Hematopoietic multipotent progenitor cell treated with erythropoietin and hydrocortisone succinate and interleukin-3 and kit ligand, for 8 days (in vitro differentiated cells): ENCODE measurements around the gene LRCOL1.

Experiments used
- DNase-seq: peaks from one replicate; pipeline ENCODE4 v3.0.0-alpha.2; 2015

Gene LRCOL1

DNA sequence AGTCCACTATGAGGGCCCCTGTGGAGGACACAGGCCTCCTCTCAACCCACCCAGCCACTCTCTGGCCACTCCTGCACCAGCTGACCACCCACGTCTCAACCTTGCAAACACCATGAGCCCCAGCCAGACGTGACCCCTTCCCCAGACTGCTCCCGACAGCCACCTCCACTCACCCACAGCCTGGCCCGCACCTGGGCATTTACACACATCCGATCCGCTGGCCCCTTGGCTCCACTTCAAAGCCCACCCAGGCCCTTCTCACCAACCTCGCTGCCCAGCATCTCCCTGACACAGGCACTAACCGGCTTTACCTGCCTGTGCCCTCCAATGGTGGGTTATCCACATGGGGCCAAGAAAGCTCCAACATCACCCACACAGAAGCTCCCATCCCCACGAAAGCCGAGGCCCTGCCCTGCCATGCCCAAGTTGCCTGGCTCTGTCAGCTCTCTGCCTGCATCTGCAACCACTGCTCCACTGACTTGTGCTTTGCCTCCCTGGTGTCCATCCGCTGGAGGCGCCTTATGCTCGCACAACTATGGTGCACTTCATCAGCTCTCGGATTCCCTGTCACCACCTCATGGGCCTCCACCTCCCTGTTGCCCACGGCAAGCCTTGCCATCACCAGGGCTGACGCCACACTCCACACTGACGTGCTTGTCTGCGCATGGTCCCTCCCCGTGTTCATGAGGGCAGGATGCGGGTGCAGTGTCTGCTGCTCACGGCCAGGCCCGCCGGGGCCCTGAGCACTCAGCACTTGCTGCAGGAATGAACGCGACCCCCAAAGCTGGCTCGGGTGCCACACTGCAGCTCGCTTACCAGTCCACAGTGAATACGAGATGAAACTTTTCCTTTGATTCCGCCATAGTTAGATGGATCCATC lies 24.9 kb upstream of the LRCOL1 start:
- no peak for DNase-seq

DNA sequence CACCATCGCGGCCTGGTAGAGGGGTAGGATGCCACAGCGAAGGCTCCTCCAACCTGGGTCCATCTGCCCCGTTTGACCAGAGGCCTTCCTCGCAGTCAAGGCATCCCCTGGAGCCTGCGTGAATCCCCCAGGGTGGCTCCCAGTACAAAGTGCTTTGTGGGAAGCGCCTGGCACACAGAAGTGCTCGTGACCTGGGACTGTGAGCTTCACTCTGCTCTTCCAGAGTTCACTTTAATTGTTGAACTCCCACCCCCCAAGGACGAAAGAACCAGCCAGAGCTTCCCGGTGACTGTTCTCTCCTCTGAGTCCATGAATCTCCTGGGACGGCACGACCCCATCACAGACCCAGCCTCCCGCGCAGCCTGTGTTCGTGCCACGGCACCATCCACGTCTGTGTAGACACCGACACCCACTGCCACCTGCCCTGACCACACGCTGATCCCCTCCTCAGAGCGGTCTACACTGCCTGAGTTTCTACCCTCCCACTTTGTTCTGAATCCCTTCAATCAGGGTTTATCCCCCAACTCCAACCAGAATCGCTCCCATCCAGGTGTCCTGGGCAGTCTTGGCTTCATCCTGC lies 24.1 kb upstream of the LRCOL1 start:
- DNase-seq = no peak

DNA sequence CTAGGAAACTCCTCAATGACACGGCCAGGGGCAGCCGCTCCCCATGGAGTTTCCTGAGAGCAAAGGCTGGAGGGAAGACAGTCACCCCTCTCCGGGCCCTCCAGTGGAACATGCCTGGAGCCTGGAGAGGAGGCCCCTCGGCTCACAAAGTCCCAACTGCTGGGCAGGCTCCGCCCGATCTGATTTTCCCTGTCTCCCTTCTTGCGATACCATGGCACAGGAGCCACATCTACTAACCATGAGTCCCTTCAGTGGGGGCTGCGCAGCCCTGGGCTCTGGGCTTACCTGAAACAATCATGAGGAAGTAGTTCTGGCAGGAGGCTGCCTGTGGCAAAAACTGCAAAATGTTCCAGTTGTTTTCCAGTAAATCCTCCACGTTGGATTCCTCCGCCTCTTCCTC lies 23.5 kb upstream of the LRCOL1 start:
- DNase-seq = no peak

DNA sequence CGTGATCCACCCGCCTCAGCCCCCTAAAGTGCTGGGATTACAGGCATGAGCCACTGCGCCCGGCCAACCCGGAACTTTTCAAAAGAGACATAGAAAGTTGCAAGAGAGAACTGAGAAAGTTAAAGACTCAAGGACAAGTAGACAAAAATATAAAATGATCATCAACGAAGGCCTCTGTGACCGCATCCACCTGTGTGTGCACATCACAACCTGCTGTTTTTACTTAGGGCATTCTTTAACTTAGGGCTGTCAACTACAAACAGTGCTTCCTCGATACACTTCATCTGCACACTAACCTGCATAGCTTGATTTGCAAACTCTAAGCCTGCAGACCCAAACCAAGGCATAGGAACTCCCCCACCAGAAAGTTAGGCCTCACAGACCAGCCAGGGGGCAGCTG lies 23.0 kb upstream of the LRCOL1 start:
- no peak for DNase-seq

DNA sequence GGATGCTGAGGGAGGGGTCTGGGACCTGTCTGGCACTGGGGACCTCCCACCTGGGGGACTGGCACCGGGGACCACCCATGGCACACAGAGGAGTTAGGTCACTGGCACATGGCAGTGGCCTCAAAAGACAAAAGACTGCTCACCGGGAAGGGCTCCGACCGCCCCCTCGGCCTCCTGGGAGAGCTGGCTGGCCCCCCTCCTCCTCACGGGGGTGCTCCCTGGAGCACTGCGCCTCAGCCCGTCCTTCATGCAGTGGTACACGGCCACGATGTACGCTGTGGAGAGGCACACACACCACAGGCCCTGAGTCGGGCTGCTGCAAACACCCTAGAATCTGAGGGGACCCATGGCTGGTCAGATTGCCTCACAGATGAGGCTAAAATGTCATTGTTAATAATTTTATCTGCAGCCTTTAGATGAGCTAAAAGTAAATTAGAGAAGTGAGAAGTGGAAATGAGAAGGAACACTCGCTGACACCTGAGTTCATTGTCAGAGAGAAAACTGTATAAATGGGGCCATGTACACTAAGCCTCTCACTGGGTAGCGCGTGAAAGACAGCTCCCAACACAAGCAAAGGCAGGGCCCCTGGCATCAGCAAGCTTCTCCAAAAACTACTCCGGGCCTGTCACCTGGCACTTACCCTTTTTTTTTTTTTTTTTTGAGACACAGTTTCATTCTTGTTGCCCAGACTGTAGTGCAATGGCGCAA lies 22.3 kb upstream of the LRCOL1 start:
- DNase-seq = no peak

DNA sequence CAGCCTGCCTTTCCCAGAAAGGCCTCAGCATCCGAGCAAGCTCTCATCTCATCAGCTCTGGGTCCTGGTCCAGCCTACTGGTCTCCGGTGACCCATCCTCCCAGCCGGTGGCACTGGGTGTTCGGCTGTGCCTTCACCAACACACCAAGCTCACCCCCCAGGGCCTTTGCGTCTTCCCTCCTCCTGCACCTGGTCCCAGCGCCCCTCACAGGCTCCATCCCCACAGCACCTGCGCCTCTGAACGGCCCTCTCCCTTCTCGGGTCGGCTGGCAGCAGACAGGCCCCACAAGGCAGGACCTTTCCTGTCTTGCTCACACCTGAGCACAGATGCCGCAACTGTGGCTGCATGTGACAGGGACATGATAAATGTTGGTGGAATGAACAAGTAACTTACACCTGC lies 21.3 kb upstream of the LRCOL1 start:
- no peak for DNase-seq

DNA sequence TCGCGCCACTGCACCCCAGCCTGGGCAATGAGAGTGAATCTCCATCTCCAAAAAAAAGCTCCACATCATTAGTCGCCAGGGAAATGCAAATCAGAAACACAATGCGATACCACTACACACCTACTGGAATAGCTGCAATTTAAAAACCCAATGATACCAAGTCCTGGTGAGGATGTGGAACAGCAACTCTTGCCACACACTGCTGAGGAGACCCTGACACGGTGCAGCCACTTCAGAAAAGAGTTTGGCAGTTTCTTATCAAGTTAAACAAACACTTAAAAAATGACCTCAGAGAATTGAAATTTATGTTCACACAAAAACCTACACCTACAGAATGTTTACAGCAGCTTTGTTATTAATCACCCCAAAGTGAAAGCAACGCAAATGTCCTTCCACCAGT lies 20.3 kb upstream of the LRCOL1 start:
- no peak for DNase-seq

DNA sequence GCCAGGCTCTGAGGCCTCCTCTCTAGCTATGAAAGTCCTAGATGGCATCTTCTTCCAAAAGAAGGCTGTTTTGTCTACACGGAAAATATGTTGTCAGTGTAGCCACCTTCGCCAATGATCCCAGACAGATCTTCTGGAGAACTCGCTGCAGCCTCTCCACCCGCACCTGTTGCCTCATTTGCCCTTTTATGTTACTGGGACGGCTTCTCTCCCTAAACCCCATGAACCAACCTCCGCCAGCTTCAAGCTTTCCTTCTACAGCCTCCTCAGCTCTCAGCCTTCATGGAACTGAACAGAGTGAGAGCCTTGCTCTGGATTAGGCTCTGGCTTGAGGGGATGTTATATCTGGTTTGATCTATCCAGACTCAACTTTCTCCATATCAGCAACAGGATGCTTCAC lies 18.9 kb upstream of the LRCOL1 start:
- DNase-seq = no peak

DNA sequence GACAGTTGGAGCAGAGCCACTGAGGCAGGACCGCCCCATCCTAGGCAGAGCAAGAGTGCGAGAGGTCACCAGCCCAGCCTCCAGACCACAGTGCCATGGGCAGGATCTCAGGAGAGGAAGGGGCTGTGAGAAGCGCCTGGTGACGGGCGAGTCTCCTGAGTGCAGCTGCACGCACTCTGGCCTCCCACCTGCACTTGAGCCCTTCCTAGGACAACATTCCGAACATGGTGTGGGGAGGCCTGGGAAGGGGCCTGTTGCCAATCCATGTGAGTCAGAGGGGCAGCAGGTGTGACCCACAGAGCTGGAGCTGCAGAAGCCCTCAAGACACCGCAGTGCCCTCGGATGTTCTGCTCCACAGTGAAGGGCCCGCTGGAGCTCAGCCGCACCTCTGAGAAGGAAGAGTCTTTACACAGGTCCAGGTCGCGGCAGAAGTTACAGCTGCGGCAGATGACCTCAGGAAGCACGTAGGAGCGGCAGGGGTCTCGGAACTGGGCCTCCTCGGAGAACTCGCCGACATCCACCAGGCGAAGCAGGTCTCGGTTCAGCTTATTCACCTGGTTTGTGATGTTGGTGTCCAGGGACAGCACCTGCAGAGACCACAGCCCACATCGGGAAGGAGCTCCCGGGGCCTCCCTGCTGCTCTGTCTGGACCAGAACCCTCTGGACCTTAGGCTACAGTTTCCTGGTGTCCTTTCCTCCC lies 15.5 kb upstream of the LRCOL1 start:
- DNase-seq = no peak

DNA sequence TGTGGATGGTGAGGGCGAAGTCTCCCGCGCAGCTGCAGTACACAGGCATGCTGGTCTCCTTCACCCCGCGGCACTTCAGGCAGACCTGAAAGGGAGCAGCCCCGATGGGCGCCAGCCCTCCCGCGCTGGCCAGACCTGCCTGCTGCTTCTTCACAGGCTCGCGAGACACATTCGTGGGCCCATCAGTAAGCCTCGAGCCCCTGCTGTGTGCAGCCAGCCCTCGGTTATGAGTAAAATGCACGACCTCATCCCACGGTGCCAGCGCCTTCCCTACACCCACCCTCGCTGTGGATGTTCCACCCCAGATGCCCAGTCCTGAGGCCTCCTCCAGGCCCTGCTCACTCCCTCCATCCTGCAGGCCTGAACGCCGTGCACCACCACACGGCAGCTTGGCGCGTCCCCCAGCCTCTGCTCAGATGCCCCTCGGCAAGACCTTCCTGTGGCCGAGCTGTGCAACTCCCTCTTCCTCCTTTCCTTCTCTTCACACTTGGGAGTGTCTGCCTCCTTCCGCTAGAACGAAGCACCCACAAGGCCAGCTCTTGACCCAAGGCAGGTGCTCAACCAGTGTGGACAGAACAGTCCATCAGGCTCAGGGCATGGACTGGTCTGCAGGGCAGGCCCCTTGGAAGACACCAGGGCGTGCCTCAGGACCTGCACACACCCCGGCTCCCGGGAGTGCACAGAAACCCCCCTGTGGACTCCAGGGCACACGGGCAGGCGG lies 14.7 kb upstream of the LRCOL1 start:
- DNase-seq = no peak

DNA sequence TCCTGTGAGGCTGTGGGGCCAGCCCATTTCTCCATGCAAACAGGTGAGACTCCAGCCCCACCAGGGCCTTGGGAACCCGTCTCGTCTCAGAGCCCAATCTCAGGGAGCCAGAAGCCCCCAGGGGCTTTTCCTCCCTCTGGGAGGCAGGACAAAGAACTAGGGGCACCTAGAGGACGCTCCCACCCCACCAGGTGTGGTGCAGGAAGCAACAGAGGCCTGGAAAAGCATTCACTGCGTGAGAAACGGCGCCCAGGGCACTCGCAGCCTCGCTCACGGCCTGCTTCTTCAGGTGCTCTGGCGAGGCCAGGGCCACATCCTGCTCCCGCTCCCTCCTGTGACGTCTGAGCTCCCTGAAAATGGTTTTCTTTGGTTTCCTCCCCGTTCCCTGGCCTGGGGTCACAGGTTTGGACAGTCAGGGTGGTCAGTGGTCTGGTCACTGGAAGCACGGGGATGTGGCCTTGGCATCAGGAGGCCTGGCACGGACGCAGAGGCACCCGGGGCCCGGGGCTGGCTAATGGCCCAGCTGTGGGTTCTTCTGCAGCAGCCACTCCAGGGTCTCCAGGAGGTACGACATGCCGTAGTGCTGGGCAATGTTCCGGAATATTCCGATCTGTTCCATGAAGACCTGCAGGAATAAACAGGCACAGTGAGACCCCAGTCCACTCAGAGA lies 13.9 kb upstream of the LRCOL1 start:
- DNase-seq = no peak

DNA sequence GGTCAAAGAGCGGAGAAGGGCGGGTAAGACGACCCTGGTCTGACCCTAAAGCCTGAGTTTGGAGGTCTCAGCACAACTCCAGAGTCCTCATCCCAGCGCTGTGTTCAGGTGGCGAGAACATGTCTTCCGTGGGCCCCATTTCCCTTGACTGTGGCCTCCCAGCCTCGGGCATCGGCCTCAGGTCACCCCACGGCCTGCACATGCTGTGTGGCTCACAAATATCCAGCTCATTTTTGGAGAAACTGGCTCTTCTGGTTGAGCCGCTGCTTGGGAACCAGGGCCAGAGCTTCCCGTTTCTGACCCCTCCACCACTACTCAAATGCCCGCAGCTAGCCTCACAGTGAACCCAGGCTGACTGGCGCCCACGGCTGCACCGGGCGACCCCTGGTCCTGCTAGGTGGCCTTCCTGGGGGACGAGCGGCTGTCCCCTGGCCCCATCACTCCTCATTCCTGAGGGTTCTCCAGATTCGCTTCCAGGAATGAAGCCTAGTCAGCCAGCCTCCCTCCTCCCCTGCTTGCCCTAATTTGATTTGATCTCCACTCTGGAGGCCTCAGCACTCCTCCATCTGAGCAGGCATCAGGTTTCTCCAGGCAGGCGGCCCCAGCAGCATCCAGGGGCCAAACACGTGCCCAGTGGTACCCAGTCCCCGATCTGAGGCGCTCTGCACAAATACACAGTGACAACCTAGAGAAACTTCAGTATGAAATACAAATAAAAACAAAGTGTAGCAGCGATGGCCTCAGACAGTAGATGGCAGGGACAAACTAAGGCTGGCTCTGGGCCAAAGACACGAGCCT lies 12.9 kb upstream of the LRCOL1 start:
- DNase-seq = no peak

DNA sequence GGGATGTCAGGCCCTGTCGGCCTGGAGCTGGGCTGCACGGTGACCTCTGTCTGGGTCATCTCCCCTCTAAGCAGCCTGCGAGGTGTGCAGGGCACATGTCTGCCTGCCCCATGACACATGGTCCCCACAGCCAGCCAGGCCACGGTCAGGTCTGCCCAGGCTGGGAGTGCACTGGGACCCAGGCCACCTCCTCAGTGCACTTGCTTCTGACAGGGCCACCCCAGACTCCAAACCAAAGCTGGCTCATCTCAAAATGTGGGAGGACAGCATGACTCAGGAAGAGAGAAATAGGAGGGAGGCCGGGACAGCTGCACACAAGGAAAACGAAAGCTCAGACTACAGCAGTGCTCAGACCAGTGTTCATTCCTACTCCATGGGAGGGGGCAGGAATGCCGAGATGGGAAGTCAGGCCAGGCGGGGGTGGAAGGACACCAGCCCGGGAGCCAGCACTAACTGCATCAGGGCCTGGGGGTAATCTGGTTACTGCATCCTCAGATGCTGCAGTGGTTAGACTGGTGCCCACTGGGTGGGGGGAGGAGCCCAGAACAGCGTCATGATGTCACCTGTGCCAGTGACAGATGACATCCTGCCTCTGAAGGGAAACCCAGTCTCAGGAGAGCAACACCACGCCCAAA lies 12.2 kb upstream of the LRCOL1 start:
- no peak for DNase-seq

DNA sequence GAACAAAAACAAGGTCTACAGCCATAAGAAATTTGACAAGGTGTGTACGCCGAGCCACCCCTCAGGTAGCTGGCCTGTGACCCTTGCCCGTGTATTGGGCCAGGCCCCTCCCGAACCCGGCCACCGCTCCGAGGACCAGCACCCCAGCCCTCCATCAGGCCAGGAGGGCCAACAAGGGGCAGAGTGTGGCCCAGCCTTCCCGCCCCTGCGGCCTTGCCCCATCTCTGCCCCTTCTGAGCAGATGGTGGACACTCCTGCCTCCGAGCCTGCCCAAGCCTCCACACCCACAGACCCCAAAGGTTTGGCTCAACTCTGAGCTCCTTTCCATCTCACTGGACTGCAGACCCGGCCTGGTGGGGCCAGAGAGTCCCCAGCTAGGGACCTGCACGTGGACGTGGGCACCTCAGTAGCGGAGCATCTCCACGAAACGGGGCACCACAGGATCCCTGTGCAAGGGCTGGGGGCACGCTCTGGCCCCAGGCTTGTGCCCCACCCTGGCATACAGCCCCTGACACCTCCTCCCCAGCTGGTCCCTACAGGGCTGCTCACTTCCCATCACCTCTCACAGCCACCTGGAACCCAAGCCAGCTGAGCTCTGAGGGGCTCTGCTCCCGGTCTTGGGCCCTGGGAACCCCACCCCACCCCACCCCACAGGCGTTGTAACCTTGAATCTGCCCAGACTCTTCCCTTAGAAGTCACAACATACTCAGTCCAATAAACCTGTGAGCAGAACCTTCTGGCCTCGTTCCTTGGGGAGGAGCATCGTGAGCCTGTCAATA lies 11.5 kb upstream of the LRCOL1 start:
- DNase-seq = no peak

DNA sequence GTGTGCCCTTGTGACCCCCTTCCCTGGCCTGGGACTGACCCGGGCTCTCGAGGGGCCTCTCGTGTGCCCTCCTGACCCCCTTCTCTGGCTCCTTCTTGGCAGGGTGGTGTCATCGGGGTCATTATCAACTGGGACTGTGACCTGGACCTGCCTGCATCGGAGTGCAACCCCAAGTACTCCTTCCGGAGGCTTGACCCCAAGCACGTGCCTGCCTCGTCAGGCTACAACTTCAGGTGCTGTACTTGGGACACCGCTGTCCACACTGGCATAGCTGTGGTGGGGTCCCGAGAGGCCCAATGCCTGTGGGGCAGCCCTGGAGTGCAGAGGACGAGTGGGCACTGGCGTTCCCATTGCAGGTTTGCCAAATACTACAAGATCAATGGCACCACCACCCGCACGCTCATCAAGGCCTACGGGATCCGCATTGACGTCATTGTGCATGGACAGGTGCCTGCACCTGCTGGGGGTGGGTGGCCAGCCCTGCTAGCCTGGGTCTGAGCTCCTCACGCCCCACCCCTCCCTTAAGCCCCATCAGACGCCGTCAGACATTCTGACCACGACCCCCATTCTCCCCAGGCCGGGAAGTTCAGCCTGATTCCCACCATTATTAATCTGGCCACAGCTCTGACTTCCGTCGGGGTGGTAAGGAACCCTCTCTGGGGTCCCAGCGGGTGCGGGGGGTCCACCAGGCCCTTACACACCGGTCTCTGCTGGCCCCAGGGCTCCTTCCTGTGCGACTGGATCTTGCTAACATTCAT lies 10.7 kb upstream of the LRCOL1 start:
- DNase-seq = no peak

DNA sequence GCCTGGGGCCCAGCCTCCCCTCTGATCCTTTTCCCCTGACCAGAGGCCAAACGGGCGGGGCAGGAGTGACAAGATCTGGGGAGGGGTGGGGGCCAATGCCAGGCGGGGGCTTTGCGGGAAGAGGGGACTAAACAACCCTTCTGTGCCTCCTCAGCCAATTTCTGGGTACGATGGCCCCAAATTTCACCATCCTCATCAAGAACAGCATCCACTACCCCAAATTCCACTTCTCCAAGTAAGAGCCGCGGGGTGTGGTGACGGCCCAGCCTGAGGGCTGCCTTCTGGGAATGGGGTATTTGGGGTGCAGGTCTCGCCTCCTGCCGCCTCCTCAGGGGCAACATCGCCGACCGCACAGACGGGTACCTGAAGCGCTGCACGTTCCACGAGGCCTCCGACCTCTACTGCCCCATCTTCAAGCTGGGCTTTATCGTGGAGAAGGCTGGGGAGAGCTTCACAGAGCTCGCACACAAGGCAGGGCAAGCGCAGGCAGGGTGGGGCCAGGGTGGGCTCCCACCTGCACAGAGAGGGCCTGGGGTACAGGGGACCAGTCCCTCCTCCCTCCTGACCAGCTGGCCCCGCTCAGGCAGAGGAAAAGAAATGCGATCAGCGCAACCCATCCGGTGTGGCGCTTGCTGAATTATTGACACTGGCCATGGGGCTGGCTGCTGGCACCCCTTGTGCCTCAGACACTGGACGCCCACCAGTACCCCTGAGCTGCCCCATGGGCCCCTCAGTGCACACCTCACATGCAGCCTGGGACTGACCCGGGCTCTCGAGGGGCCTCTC lies 9.9 kb upstream of the LRCOL1 start:
- DNase-seq = no peak

DNA sequence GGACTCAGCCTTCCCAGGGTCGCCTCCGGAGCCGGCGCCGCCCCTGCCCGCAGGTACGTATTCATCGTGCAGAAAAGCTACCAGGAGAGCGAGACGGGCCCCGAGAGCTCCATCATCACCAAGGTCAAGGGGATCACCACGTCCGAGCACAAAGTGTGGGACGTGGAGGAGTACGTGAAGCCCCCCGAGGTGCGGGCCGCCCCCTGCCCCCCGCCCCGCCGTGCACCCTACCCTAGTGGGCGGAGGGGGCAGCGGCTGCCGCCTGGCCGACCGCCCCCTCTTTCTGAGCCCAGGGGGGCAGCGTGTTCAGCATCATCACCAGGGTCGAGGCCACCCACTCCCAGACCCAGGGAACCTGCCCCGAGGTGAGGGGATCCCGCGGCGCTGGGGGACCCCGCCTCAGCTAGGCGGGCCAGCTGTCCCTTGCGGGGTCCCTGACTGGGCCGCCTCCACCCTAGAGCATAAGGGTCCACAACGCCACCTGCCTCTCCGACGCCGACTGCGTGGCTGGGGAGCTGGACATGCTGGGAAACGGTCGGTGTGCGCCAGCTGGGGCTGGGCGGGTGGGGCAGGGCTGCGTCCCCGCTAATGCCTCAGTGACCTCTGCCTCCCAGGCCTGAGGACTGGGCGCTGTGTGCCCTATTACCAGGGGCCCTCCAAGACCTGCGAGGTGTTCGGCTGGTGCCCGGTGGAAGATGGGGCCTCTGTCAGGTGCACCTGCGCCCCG lies 9.2 kb upstream of the LRCOL1 start:
- DNase-seq = no peak

DNA sequence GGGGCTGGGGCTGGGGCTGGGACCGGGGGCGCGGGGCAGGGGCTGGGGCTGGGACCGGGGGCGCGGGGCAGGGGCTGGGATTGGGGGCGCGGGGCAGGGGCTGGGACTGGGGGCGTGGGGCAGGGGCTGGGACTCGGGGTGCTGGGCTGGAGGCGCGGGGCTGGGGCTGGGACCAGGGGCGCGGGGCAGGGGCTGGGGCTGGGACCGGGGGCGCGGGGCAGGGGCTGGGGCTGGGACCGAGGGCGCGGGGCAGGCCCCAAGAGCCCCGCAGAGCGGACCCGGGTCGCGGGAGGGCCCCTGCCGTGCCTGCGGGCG lies 8.6 kb upstream of the LRCOL1 start:
- DNase-seq = no peak
